Fibroblast of lung (primary cell): ENCODE data around the gene COL4A1.

Experiments used
- CTCF ChIP-seq, 2 donors: IDR thresholded peaks in 1 of 2; conservative IDR thresholded peaks in 1 of 2; 1 replicate in 1 of 2; 2 replicates in 1 of 2; pipeline ENCODE4 v1.5.1; 2011 to 2012; ENCODE audit warnings: low read length in 2 of 2, control low read depth in 1 of 2, inconsistent platforms in 1 of 2, low read depth in 1 of 2, mild to moderate bottlenecking in 1 of 2
- EZH2 ChIP-seq: IDR thresholded peaks from 2 replicates; pipeline ENCODE4 v1.5.1; 2012; ENCODE audit warnings: low read length, control low read depth, mild to moderate bottlenecking; ENCODE audit errors: missing control alignments

- TF ChIP-seq CTCF (conservative IDR thresholded peaks at IDR 0.05 in 1 of 2, IDR thresholded peaks at IDR 0.05 in 1 of 2; ENCODE audit: low read depth in 1 of 2, low read length in 2 of 2) (no peak), EZH2 (no peak)
Observed at GRCh38 chr13:110272651-110273050, 34.3 kb downstream of the COL4A1 start.
